ENCODE data around the gene ADAMTS9.

- TF ChIP-seq CTCF (IDR thresholded peaks at IDR 0.05 in 4 of 5, conservative IDR thresholded peaks at IDR 0.05 in 1 of 5) (no peak), POLR2A (IDR thresholded peaks at IDR 0.05) (no peak)
Observed at GRCh38 chr3:64549869-64550268, 137.9 kb downstream of the ADAMTS9 start.
